NCI-H2196 (cell line): ENCODE data around the gene NBPF11.
A peak's percentile ranks its signal among the peaks of the same experiment; 100 is the strongest.
"Not testable (repeated sequence)": the region's sequence is repeated elsewhere in the genome, so short reads cannot be mapped to it uniquely, and the experiment has no call there.

Experiments used
- DNase-seq: peaks from one replicate; lab custom pipeline; 2025; ENCODE audit not compliant: unreplicated experiment; lab: John Stamatoyannopoulos, UW

The NBPF11 gene, protein sequence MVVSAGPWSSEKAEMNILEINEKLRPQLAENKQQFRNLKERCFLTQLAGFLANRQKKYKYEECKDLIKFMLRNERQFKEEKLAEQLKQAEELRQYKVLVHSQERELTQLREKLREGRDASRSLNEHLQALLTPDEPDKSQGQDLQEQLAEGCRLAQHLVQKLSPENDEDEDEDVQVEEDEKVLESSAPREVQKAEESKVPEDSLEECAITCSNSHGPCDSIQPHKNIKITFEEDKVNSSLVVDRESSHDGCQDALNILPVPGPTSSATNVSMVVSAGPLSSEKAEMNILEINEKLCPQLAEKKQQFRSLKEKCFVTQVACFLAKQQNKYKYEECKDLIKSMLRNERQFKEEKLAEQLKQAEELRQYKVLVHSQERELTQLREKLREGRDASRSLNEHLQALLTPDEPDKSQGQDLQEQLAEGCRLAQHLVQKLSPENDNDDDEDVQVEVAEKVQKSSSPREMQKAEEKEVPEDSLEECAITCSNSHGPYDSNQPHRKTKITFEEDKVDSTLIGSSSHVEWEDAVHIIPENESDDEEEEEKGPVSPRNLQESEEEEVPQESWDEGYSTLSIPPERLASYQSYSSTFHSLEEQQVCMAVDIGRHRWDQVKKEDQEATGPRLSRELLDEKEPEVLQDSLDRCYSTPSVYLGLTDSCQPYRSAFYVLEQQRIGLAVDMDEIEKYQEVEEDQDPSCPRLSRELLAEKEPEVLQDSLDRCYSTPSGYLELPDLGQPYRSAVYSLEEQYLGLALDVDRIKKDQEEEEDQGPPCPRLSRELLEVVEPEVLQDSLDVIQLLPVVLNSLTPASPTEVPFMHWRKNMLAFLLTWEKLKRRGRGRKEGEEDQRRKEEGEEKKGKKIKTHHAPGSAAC

DNA sequence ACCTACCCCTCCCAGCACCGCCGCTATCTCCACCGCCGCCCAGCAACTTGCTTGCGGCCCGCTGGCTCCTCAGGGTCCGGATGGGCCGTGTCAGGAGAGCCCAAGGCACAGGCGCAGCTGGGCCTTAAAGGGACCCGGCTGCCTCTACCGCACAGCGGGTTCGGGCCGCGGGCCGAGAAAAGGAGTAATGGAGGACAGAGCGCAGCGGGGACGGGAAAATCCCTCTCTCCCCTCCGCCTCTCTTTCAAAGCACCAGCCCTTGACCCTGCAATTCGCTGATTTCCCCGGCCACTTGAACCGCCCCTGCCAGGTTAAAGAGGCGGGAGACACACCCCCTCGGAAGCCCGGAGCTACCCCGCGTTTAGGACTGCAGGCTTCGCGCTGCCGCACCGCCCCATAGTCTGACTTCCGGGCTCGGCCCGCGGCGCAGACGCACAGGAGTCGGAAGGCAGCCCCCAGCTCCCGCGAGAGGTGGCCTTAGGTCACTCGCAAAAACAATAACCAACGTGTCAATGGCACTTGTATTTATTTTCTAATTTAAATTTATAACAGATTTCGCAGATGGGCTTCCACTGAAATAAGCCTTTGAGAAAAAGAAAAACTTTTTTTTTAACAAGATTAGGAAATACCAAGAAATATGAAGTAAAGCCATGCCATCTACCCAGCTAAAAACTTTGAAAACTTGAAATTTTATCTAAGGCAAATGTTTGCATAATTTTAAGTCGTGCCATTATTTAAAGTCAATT lies at the start of gene NBPF11:
Gene NBPF11 (minus strand): TSS at position 371 of the 746 bp plus-strand sequence. CDS start 25,278 bp downstream, outside the sequence.
- peak; percentile 57 for DNase-seq

DNA sequence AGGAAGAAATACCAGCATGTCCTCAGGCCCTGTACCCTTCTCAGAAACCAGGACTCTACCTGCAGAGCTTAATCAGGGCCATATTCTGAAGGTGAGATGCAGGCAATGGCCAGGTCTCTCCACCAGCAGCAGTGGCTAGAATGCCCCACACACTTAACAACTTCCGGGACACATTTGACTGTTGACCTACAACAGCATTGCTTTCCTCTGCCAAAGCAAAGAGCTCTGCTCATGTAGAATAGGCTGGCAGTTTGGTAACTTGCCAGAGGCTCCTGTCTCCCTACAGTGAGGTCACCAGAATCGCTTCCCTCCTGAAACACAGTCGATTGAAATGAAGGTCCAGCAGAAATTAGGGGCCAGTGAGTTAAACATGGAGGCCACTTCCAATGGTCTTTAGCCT lies 45.3 kb upstream of the NBPF11 start:
- not testable (repeated sequence) for DNase-seq

DNA sequence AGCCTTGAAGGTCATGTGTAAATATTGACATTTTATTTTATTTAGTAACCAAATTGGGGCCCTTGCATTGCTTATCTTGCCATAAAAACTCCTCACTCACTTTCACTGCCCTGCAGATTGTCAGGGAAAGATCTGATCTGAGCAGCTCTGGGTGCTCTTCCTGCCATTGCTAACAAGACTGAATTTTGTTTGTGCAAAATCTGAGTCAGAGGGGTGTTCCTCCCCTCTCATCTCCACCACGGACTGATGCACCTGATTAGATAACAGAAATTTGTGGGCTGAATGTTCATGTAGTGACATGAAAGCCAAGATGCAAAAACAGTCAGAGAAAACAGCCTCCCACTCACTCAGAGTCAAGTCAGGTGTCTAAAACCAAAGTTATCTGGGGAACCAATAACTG lies 44.9 kb upstream of the NBPF11 start:
- DNase-seq: not testable (repeated sequence)

DNA sequence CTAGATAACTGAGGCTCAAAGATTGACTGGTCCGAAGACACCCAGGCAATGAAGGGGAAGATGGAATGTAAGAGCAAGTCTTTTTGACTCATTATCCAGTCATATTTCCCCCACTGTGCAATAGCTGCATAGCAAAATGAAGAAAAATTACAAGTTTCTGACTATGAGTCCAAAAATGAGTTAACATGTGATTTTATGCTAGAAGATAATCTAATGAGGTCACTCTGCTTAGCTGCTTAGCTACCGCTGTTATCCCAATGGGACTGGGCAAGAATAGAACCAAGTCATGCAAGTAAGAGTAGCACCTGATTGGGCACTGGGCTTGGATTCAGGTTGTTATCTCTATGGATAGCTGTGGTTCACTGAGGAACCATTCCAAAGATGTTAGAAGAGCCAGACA lies 43.0 kb upstream of the NBPF11 start:
- not testable (repeated sequence) for DNase-seq

DNA sequence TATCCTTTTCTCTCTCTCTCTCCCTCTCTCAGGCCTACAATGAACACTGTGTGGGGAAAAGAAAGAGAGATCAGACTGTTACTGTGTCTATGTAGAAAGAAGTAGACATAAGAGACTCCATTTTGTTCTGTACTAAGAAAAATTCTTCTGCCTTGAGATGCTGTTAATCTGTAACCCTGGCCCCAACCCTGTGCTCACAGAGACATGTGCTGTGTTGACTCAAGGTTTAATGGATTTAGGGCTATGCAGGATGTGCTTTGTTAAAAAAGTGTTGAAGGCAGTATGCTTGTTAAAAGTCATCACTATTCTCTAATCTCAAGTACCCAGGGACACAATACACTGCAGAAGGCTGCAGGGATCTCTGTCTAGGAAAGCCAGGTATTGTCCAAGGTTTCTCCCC lies 36.7 kb upstream of the NBPF11 start:
- DNase-seq: not testable (repeated sequence)

DNA sequence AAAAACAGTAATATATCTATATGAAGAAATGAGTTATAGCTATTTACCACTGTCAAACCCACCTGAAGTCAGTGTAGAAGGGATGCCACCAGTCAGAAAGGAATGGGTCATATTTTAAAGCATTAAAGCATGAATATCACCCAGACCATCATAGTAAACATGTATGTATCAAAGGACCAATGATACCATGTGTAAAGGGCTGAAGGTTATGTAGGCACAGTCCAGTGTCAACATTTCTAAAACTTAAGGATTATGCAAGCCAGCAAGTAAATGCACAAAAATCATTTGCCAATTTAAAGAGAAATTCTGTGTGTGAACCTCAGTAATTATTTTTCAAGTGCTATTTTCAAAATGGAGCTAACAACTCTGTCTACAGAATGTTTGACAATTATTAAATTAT lies 26.6 kb upstream of the NBPF11 start:
- DNase-seq: not testable (repeated sequence)

DNA sequence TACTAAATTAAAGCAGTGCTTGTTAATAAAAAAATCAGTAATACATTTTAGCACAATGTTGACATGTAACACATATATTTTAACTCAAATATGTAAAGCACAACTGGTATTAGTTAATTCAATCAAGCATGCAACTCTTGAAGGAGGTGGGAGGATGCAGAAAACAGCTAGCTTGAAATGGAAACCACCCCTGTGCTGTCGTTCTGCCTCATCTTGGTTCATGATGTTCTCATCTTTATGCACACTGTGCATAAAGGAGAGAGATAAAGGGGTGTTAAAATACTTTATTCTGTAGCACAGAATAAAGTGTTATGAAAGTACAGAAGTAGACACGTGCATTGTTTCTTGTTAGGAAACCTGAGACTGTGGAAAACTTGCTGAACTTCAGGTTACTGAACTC lies 23.3 kb upstream of the NBPF11 start:
- DNase-seq: not testable (repeated sequence)

DNA sequence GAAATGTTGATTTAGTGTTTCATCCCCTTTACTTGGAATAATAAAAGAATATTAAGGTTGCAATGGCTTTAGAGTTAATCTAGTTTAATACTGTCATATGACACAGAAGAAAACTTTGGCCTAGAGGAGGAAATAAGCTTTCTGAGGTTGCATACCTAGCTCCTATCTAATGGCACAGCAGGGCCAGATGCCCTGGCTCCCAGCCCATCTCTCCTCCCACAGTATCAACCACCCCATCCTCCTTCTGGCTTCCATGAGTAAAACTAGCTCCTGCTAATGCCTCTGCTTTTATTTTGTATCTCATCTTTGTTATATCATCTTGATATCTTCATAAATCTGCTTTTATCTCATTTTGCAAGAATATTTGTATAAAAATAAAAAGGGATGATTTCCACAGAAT lies 19.9 kb upstream of the NBPF11 start:
- DNase-seq: not testable (repeated sequence)

DNA sequence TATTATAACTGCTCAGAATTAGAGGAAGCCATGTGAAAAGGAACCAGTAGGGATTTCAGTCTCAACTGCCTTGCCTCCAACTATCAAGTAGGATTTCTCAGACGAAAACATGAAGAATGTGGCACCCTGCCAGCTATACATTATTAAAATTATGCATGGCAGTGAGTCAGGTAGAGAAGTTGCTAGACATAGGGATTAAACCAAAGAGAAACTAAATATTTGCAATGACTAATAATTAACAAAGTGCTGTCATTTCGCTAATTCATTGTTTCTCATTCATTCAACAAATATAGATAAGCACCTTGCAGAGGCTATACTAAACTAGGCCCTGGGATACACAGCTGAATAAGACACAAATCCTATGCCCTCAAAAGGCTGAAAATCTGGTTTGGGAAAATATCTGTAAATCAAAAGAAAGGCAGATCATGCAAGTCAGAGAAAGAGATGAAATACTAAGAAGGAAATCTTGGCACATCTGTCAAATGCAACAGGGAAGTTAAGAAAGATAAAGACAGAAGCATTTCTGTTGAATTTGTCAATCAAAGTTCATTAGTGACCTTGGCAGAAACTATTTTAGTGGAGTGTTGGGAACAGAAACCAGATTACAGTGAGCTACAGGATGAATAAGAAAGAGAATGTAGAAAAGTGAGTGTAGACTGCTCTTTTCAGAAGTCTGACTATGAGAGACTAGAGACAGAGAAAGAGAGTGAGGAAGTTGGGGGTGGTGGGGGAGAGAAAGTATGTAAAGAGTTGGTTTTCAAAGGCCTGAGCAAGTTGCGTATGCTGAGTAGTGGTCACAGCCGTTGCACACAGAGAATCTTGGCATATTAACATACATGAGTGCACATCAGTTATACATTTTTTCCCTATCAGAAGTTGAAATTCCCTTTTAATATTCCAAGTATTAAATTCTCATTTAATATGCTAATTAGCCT lies 14.7 kb upstream of the NBPF11 start:
- no peak for DNase-seq

DNA sequence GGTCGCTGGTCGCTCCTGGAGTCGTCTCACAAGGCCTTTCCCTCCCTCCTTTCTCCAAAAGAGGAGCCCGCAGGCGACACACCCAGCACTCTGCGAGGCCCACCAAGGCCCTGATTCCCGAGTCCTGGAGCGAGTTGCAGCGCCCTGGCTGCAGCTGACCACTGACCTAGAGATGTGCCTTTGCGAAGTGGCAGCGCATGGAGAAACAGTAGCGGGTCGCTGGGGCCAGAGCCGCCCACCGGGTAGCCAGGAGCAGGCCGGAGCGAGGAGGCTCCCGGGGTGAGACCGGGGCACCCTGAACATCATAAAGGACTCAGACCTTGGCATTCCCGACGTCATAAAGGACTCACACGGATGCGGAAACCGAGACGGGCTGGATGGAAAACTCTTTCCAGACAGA lies 10.3 kb upstream of the NBPF11 start:
- DNase-seq: no peak

DNA sequence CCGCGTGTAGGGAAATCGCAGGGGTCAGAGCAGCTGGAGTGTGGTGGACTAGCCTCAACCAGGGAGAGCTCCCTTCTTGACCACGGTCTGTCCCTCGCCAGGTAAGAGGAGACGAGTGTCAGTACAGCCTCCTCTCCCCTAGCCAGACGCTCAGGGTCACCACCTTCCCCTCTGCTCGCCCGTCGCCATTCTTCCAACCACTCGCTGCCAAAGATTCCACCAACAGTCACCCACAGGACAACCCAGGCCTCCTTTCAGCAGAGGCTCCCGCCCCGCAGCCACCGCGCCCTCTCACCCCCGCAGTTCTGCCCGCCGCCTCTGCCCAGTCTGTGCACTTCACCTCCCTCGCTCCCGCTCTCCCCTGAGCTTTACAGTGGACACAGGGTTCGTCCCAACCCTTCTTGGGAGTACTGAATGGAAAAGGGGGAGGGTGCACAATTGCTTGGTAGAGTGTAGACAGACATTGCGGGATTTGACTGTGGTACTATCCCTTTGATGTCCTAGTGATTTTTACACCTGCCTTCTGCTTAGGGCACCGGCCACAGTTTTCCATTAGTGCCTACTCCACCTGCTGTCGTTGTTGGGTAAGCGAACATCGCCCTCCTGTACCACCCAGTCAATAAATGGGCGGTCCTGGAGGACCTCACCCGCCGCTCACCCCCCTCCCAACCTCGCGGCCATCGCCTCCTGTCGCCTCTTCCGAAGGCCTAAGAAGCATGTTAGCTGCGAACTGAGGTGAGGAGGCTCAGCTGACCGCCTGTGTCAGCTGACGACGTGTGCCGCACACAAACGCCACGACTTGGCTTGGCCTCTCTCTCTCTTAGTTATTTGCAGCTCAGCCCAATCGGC lies 9.2 kb upstream of the NBPF11 start:
- DNase-seq: no peak

DNA sequence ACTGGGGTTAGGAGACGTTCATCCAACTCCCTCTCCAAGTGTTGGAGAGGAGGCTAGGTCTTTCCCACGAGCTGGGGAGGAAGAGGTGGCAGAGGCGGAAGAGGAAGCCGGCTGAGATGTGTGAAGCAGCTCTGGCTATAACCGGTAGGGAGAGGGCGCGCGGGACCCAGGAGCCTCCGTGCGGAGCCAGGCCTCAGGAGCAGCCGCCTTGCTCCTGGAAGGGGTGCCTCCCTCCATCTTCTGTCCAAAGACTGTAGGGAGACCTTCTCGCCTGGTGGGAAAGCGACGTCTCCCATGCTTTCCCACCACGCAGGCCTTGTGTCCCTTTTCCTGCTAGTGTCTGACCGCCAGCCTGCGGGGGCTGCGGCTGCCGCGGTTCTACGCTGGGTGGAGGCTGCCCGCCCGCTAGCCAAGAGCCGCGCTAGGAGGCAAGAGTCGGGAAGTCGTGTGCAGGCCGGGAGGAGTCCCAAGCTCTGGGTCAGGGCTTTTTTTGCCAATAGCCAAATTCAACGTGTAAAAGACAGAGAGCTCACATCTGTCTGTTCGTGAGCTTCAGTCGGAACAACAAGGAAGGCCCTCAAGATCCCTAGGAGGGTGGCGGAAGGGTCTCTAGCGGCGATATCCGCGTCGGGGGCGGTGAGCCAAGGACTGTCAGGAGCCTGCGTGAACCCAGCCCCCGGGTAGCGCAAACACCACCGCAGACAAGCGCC lies 8.4 kb upstream of the NBPF11 start:
- no peak for DNase-seq

DNA sequence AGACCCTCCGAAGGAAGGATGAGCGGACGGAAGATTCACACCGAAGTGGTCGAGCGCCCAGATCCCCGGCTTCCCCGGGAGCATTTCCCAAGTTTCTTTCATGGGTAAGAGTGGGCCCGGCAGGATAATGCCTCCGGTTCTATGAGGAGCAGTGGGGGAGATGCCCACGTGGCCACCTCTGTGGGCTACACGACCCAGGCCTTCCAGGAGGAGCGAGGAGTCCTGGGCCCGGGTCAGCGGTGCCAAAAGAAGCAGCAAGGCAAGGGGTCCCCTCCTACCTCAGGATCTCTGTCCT lies 7.9 kb upstream of the NBPF11 start:
- no peak for DNase-seq

DNA sequence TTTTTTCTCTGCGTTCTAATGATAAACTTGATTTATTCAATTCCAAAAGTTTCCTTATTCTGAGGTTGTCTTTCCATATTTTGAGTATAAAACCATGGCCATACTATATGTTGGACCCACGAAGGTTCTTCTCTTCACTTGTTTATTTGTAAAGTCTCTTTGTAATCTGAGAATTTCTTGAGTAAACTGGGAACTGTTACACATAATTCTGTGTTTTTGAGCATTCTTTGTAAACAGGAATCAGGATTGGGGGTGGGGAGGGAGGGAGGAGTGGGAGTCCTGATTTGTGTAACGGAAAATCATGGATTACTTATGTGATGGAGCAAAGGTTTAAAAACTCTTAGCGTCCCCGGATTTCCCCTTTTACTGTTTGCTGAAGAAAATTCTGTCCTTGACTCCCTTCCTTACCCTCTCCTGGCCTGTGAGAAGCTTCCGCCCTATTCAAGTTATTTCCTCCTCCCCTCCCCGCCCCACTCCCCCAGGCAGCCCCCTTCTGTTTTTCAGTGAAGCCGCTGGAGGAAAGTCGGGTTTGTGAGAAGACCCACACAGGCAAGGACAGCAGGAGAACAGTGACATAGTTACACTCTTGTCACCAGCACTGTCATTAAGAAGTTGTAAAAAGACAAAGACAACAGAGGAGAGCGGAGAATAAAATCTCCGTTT lies 6.4 kb upstream of the NBPF11 start:
- DNase-seq: no peak

DNA sequence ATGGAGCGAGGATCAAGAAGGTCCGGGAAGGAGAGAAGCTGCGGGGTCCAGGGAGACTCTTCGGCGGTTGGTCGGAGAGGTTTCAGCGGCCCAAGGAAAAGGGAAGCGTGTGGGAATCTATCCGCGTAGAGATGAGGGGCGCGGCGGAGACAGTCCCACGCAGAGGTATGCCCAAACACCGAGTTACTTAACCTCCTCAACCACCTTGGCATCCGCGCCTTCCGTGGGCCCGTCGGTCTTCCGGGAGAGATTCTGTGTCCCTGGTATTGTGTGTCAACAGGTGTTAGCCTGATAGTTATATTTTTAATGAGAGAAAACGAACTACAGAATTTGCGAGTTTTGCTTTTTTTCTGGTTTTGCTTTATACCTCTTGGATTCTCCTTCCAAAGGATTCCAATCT lies 5.7 kb upstream of the NBPF11 start:
- not testable (repeated sequence) for DNase-seq

DNA sequence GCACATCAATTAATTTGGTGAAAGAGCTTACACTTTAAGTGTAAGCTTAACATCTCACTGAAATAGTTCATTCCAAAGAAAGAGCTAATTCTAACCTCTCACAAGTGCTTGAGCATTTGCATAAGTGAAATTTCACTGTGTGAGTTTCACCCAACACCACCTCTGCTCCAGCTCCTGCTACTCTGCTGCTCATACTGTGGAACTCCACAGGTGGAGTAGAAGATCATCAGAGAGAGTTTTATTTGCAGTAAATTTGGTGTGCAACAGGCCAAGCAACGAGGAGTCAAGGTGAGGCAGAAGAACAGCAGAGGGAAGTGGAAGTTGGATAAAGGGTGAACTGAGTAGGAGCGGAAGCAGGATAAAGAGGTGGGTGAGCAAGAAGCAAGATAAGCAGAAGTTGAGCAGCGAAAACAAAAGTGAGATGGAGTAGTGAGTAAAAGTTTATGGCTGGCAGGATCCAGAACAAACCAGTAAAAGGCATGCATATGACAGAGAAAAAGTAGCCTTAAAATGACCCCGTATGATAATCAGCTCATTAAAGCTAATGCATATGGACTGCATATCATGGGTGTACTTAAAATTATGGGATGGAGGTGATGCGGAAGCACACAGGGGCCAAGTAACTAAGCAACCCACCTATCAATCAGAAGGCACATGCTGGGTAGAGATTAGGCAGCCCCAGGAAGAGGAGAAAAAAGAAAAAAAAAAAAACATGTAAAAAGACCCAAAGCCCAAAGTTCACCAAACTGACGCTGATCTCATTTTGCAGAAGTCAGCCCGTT lies 3.6 kb upstream of the NBPF11 start:
- DNase-seq: not testable (repeated sequence)

DNA sequence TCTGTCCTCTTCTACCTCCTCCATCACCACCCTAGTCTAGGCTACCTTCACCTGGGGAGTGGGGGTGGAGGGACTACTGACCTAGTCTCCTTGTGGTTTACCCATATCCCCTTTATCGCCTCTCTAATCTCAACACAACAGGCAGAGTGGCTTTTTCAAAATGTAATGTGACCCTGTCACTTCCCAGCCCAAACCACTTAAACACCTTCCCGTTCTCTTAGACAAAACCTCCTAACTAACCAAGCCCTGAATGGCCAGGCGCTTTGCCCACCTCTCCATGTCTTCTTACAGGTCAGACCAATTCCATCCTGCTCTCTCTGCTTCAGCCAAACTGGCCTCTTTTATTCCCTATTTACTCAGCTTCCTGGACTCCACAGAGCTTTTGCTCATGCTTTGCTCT lies 714 bp upstream of the NBPF11 start:
- DNase-seq: not testable (repeated sequence)
